Activated effector memory CD4-positive, alpha-beta T cell treated with Interleukin-2 at 50 U/mL for 16 hours (primary cell): ENCODE measurements around the gene TBC1D28.
"Not testable (repeated sequence)": the region's sequence is repeated elsewhere in the genome, so short reads cannot be mapped to it uniquely, and the experiment has no call there.

Source experiments
- DNase-seq: peaks from one replicate; pipeline ENCODE4 v3.0.0-alpha.2; 2020

The TBC1D28 gene

GRCh38 chr17:18593138-18593537, 51.1 kb downstream of the TBC1D28 start:
- DNase-seq: not testable (repeated sequence)
